ENCODE data around the gene SNAPC4. TPM values are rescaled to one million over a fixed set of nuclear protein-coding genes. Genes with fewer than 3 reads are reported as not detected.
A peak's percentile ranks its signal among the peaks of the same experiment; 100 is the strongest.

SNAPC4 gene
- total RNA-seq, 1 donor from 2014 or later: 7.2 TPM

DNA sequence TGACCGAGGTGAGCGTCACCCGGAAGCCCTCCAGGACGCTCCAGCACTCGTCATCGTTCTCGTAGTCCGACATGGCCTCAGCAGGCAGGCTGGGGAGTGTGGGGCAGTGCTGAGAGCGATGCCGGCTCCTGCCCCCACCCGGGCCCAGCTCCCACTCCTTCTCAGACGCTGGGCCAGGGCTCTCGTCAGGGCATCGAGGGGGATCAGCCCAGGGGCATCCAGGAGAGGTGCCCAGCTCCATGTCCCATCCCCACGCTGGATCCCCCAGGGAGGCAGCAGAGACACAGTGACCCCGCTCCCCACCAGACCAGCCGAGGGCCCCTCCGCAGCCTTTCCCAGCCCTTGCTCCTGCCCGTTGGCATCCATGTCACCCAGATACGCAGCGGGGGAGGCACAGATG lies 28.0 kb downstream of the SNAPC4 start:
- no peak for DNase-seq

DNA sequence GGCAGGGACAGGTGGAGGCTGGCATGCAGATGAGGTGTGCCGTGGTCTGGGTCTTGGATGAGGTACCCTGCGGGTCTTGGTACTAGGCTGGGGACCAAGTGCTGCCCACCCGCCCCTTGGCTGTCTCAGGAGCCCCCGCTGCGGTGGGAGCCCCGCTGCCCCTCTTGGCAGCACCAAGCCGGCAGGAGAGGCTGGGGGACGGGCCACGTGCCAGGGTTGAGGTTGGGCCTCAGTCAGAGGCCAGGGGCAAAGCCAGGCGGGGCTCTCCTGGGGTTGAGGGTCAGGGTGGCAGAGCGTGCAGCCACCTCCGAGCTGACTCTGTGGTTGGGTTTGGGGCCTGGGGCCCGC lies 28.5 kb downstream of the SNAPC4 start:
- no peak for DNase-seq

DNA sequence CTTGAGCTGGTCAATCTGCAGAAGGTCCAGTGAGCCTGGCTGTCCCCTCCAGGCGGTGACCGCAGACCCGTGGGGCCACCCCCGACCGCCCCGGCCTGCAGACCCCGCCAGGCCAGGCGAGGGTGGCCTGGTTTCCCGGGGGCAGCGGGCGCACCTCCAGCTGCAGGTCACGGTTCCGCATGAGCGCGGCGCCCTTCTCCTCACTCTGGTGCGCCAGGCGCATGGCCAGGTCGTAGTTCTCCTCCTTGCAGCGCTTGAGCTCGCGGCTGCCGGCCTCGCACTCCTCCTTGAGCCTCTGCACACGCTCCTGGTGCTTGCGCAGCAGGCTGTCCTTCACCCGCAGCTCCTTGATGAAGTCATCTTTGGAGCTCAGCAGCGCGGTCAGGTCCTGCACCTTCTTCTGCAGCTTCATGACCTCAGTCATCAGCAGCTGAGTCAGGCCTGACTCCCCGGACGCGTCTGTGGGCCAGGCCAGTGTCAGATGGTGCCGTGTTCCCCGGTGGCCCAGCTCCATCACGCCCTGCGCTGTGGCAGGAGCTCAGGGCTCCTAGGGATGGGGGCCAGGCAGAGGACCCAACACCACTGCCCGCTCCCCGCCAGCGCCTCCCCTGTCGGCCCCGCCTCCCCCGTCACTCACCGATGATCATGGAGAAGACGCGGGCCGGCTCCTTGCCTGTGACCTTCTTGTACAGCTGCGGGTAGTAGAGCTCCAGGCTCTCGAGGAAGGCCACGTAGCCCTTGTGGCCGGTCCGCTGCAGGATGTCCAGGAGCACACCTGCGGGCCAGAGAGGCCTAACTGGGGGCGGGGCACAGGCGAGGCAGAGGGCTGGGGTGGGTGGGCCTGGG lies 29.1 kb downstream of the SNAPC4 start:
- no peak for DNase-seq

DNA sequence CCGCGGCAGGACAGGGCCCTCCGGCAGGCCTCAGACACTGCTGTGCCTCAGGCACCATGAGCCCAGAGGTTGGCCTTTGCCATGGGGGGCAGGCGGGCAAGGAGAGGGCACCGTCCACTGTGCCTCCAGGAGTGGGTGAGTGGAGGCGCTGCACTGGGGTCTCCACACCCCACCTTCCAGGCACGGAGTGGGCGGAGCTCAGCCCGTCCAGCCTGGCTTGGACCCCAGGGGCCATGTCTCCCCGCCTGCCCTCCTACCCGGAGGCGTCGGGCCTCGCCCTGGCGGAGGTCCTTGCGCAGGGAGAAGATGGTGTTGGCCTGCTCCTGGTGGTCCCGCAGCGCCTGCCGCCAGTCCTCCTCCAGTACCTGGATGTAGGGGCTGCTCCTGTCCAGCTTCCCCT lies 29.9 kb downstream of the SNAPC4 start:
- DNase-seq: no peak

DNA sequence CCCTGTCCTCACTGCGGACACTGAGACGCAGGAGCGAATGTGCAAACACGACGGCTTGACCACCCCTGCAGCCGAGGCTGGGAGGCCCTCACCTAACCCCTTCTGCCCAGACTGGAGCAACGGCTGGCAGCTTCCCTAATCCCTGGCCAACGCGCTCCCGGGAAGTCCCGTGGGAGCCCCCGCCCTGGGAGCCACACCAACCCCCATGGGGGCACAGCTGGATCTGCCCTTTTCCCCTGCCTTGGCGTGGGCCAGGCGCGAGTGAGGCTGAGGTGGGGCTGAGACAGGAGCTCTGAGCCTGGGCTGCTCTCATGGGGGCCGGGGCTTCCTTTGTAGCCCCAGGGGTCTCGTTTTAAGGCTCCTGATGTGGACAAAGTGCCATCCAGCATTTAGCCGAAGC lies 31.8 kb downstream of the SNAPC4 start:
- DNase-seq: no peak

DNA sequence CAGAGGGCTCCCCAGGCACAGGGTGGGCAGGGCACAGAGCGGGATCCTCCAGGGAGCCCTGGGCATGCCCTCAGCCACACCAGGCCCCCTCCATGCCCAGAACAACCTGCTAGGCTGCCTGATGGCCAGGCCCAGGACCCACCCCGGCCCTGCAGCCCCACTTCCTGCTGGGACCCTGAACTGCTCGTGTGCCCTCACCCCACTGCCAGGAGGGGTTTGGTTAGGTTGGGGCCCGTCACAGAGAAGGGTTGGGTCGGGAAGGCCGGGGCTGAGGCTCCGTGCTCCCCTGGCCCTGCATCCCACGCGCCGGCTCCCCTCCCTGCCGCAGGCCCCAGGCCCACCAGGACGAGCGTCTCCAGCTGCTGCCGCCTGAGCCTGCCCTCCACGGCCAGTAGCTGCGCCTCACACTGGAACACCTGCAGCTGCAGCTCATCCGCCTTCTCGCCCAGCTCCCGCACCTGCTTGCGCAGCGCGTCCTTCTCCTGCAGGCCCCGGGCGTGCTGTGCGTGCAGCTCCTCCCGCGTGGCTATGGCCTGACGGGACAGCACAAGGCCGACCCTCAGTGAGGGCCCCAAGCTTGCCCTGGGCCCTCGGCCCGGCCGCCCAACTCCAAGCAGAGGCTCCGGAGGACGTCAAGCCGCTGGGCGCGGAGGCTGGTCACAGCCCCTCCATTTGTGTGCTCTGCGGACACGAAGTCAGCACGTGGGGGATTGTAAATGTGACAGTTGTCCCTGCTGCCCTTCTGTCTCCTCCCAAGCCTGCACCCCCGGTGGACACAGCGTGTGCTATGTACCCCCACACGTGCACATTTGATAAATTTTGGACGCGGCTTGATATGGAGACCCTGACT lies 32.4 kb downstream of the SNAPC4 start:
- no peak for DNase-seq

DNA sequence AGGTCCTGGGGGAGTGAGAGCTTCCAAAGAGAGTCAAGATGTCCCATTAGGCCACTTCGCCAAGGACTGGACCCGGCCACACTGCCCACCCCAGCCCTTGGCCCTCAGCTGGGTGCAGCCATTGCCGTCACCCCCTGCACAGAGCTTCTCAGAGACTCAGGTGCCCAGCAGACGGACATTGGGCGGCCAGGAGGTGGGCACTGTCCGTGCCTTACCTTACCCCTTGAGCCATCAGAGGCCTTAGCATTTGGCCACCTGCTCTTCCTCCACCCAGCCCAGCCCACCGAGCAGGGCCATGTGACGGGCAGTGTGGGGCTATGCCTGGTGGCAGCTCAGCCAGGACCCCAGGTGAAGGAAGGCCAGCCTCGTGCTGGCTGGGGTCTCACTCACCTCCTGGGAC lies 33.1 kb downstream of the SNAPC4 start:
- no peak for DNase-seq

DNA sequence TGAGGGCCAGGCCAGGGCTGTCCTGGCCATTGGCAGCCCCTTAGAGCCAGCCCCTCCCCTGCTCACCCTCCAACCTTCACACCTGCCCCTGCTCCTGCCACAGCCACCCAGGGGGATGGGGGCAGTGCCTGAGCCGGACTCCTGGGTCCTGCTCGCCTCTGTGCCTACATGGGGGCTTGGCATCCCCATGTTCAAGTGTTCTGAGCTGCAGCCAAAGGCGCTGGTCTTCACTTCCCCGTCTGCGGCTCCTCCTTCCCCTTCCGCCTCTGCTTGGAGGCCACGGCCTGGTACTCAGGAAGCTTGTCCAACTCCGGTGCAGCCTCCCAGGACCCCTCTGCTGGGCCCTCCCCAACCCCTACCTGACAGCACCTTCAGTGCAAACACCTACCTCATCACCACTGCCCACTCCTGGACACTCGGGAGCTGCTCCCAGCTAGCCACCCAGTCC lies 34.2 kb downstream of the SNAPC4 start:
- DNase-seq: no peak

DNA sequence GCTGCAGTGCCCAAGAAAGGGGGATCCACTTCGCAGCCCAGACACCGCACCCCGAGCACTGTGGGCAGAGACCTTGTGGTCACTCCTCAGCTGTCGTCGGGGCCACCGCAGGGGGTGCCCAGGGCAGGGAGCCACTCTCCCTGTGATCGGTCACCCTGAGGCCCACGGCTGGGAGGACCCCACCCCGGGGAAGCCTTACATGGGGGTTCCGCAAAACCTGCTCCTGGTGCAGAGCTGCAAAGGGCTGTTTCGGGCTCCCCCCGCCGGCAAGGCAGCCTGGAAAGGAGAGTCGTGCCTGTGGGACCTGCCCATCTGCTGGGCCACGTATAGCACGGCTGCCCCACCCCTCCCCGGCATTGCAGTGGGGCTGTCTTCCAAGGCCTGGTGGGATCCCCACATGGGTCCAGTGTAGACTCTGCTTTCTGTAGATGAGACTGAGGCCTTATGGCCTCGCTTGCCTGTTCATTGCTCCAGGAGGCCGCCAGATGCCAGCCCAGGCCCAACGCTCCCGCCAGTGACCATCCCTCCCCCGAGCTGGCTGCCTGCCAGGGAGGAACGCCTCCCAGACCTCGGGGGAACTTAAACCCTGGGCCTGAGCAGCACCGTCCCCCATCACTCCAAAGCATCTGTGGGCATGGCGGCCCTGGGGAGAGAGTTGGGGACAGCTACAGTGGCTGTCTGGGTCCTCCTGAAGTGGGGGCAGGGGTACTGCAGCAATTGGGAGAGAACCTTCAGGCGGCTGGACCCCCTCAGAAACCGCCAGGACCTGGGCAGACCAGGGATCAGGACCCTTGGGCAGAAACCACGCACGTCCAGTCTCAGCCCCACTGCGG lies 34.8 kb downstream of the SNAPC4 start:
- DNase-seq: no peak

DNA sequence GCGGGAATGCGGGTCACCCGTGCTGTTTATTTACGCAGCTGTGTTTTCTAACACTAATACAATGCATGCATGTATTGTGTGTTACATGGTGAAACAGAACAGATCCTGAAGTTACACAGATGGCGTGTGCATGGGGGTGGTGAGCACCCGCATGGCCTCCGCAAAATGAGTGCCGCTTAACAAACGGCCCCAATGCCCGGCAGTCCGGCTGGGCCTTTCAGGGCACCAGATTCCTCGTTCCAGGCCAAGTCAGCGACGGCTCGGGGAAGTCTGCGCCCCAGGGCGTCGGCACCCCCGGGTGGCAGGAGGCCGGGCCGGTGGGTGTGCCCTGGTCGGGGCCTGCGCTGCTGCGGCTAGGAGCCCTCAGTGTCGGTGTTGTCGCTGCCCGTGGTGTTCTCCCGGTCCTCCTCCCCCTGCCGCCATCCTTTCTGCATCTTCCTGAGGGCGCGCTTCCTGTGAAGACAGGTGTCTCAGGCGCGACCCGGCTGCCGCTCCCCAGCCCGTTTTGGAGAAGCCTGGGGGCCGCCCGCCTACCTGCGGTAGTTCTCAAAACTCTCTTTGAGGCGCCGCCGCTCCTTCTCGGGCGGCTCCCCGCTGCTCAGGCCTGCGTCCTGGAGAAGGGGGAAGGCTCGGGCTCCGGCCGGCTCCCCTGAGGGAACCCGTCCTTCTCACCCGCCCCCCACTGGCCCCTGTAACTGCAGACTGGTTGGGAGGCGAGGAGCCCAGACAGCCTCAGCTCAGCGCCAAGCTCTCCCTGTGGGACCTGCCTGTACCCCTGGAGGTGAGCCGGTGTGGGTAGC lies 35.8 kb downstream of the SNAPC4 start:
- DNase-seq: no peak

DNA sequence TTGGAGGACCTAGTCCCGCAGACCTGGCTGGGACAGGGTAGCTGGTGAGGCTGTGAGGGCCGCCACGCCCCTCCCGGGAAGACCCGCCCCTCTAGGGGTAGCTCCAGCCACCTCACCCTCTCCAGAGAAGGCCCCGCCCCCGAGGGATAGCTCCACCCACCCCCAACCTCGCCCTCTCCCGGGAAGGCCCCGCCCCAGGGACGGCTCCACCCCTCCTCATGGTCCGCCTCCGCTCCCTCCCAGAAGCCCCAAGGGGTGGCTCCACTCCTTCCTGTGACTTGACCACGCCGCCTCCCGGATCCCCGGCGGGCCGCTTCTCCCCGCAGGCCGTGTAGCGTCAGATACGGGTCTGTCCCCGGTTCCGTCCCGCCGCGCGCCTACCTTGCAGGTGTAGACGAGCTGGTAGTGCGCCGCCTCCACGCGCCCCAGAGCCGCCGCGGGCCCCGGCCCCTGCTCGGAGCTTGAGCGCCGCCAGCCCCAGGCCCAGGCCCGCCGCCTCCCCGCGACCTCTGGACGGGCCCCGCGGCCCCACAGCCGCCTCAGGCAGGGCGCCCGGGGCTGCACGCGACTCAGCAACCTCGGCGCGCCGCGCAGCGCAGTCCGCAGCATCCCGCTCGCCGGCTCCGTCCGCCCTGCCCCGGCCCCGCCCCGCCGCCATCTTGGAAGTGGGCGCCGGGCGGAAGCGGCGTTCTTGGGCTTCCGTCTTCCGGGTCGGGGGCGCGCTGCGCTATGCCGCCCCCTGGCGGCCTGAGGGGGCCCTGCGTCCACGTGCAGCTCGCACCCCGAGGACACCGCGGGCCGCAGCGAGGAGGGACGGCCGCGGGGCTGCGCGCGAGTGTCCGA lies 36.6 kb downstream of the SNAPC4 start, which contains the start of gene DNLZ:
Gene DNLZ, minus strand, starts transcription at position 639 of the 843 bp plus-strand sequence. Its CDS starts 30 bp downstream, at position 609.
- peak; percentile 93 for DNase-seq

DNA sequence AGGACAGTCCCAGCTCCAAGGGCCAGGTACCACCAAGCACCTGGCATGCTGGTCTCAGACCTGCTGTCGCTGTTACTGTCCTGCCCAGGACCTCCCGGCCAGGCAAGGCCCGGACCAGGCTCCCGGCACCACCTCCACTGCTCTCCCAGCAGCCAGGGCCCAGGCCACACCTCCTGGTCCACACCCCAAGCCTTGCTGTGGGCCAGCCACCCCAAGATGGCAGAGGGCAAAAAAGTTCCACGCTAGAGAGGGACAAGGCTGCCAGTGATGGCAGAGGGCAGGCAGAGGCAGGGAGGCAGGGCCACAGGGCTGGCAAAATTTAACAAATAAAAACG lies 37.6 kb downstream of the SNAPC4 start:
- DNase-seq: no peak

DNA sequence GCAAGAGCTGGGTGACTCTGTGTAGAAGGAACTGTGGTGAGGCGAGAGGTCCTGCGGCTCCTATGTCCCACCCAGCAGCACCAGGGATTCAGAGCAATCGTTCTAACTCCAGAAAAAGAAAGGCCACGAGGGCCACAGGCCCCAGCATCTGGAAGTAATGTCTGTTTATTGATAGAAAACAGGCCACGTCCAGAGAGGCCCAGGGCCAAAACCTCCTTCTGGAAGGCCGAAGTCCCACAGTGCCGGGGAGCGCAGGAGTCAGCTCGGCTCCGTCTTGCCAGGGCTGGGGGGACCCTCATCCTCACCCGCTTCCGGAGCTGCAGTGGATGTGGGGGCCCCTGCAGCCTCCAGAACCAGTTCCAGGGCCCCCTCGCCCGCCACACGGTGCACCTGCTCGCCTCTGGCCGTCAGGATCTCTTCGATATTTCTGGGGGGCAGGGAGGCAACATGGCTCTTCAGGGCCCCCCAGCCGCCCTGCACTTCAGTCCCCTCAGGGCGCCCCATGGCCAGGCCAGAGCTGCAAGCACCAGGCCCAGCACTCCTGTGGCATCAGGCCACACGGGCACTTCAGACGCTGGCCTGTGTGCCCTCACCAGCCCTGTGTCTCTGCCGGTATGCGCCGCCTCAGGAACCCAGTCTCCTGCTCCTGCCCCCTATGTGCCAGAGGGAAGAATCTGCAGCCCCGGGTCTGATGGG lies 38.1 kb downstream of the SNAPC4 start:
- no peak for DNase-seq

DNA sequence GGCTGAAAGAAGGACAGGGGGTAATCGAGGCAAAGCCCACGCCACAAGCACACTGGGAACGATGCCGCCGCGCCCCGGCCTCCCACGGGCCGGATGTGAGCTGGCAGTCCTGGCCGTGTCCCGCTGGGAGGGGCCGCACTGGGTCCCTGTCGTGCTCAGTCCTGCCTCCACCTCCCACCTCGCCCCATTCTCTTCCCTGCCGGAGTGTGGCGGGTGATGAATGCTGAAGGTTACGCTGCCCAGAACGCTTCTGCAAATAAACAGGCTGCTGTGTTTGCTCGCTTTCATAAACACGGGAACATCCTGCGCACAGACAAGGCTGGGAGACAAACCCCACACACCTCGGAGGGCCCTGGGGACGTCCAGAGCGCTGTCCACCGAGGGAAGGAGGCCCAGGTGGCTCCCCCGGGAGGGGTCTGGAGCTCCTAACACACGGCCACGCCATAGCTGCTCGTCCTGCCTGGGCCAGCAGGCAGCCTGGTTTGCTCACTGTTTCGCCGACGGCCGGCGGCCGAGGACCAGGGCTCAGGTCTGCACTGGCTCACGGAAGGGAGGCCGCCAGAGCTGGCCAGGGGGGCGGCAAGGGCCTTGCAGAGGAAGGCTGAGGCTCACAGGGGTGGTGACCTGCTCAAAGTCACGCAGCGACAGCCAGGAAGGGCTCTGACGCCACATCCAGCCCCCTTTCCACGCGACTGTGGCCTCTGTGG lies 38.8 kb downstream of the SNAPC4 start:
- DNase-seq: no peak

DNA sequence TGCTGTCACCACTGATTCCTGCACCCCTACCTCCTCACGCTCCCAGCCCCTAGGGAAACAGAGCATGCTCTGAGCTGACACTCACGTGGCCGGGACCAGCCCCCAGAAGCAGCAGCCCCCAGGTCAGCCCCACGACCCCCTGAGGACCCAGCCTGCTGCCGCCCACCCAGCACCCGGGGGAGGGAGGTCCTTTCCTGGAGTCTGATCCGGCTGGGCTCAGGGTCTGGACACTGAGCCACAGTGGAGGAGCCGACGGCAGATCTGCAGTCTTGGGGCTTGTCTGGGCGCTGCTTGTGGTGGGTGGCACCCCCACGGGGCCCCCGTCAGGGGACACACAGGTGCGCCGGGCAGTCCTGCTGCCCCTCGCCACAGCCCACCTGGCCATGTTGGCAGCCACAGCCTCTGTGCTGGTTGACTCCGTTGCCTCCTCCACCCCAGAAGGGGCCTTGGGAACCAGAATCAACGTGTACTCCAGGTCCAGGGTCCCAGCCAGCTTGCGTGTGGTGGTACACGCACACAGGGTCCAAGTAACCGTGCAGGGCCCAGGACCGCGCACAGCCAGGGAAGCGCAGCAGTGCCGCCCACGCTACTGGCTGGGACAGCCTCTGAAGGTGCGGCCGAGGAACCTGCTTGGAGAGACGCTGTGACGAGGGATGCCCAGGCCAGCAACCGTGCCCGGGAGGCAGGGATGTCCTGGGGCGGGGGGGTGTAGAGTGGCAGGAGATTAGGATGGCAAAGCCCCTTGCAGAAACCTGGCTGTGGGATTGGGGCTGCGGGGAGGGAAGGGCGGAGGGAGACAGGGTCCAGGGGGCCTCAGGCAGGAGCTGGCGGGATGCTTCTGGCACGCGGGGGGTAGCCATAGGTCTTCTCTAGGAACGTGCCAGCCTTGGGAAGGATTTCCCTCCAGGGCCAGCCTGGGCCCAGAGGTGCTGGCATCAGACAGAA lies 39.9 kb downstream of the SNAPC4 start:
- DNase-seq: no peak

DNA sequence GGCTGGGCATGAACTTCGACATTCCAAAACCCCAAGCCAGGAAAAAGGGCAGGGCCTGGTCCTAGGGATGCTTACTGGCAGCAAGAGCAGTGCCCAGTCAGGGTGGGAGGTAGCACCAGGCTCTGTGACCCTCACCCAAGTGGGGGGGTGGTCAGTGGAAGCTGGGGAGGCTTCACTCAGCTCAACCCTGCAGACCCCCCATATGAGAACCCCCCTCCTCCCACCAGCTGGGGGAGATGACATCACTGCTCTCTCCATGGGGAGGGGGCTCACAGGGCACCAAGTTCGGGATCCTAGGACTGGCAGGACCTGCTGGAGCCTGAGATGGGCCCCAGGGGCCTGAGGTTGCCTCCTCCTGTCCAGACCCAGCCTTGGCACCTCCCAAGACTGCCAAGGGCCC lies 41.1 kb downstream of the SNAPC4 start:
- no peak for DNase-seq

DNA sequence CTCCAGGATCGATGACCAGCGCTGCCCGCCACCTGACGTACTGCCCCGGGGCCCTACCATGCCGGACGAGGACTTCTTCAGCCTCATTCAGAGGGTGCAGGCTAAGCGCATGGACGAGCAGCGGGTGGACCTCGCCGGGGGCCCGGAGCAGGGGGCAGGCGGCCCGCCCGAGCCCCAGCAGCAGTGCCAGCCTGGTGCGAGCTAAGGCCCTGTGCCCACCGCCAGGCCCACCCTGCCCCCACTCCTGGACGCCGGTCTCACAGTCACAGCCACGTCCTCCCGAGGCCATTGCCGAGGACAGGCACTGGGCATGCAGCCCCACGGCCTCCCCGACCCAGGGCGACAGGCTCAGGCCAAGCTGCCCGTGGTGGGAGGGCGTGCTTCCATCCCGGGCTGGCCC lies 42.0 kb downstream of the SNAPC4 start:
- DNase-seq: no peak

DNA sequence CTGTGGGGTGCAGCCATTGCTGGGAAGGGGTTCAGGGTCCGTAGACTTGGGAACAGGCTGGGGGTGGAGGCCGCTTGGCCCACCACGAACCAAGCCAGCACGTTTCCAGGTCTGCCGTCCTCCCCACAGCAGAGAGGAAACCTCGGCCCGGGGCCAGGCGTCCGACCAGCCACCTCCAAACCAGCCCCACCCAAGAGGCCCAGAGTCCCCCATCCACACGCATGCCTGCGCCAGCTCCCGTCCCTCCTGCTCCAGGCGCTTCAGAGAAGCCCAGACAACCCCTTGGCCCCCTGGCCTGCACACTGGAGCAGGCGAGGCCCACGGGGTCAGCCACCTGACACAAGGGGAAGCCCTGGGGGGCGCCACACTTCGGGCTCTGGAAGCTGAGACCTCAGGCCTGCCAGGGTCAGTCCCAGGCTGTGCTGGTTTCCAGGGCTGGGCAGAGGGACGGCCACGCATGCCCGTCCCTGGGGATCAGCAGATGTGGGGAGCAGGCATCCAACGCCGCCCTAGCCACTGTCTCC lies 42.7 kb downstream of the SNAPC4 start:
- DNase-seq: no peak
